Fibroblast of villous mesenchyme (primary cell): ENCODE measurements around the gene AFF4. TPM values are rescaled to one million over a fixed set of nuclear protein-coding genes. Genes with fewer than 3 reads are reported as not detected.

Experiments used
- DNase-seq: peaks from one replicate; pipeline ENCODE4 v3.0.0-alpha.2; 2010; ENCODE audit warnings: low read depth
- H3K4me3 ChIP-seq: 2 replicates; pipeline ENCODE4 v1.5.1; 2011; ENCODE audit warnings: low read depth, mild to moderate bottlenecking, low read length
- CTCF ChIP-seq: IDR thresholded peaks from 2 replicates; pipeline ENCODE4 v1.5.1; 2012; ENCODE audit warnings: low read depth, mild to moderate bottlenecking, low read length; ENCODE audit not compliant: insufficient read depth
- total RNA-seq: library from RNA; depleted of rRNA; stranded (reverse); fragments of >200 nt; gene quantifications from 2 replicates; pipeline ENCODE4 v1.2.3, GENCODE V29; 2012

Gene AFF4
- total RNA-seq, 1 donor = 95.0 TPM

DNA sequence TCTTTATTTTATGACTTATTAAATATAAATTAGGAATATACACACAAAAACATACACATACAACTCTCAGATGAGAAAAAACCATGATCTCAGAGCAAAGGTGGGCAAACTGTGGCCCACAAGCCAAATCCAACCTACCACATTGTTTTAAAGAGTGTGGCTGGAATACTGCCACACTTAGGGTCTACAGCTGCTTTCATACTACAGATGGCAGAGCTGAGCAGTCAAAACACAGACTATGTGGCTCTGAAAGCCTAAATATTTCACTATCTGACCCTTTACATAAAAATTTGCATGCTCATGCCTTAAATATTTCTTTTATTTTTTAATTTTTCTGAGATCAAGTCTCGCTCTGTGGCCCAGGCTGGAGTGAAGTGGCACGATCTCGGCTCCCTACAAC, 61.7 kb downstream of the AFF4 start:
- DNase-seq = no peak
- peak; percentile 4 for TF ChIP-seq CTCF

GRCh38 chr5:132901036-132901435, 62.4 kb downstream of the AFF4 start:
- DNase-seq = no peak
- TF ChIP-seq CTCF = no peak
- H3K4me3 ChIP-seq = no peak overlapping the region

More for the DNA sequence above, 61.7 kb downstream of the AFF4 start:
- no peak overlapping the region for H3K4me3 ChIP-seq

DNA sequence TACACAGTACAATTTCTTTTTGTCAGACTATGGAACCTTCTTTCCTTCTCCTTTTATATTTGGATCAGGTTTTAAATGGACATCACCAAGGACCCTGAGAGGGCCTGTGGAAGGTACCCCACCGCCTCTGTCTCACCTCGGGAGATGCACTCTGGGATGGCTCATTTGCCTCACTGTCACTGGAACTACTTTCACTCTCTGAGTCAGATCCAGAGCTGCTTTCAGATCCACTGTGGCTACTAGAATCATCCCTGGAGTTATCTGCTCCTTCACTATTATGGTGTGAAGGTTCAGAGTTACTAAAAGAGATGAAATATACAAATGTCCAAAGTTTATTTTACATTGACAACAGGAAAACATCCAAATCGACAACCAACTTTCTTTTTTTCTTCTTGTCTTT, 65.3 kb downstream of the AFF4 start:
- no peak for DNase-seq
- no peak for TF ChIP-seq CTCF
- no peak overlapping the region for H3K4me3 ChIP-seq

DNA sequence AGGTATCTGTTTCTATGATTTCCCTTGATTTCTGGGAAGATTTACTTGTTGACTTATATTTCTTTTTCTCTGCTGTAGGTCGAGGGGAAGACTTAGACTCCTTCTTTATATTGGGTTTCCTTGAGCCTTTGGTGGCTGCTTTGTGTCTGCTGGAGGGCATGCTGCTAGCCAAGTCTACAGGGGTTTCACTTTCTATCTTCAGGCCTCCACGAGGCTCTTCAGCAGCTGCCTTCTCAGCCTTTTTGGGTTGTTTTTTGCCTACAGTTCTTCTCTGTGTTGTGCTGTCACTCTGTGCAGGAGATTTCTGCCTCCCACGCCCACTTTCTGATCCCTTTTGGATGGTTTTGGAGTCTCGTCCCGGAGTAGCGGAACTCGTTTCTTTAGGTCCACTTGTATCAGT, 66.7 kb downstream of the AFF4 start:
- DNase-seq = no peak
- TF ChIP-seq CTCF = no peak

GRCh38 chr5:132895719-132896305, 67.6 kb downstream of the AFF4 start:
- no peak for TF ChIP-seq CTCF
- no peak overlapping the region for H3K4me3 ChIP-seq
- DNase-seq = no peak

More for the DNA sequence above, 66.7 kb downstream of the AFF4 start:
- H3K4me3 ChIP-seq = no peak overlapping the region

DNA sequence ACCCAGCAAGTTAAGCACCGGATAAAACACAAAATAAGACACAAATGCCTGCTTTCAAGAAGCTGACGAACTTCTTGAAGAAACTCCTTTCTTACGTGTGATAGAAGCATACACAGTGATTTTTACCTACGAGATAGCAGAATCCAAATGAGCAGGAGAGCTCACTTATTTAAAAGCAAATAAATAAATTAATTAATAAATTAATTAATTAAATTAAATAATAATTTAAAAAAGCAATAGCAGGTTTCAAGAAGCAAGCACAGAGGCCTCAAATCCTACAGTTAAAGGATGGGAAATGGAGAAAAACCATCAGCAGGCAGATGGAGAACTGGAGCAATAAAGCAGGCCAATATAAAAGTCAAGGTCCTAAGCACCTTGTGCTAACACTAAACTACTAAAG, 72.6 kb downstream of the AFF4 start:
- no peak for DNase-seq
- TF ChIP-seq CTCF = no peak
- no peak overlapping the region for H3K4me3 ChIP-seq

GRCh38 chr5:132889501-132889900, 73.9 kb downstream of the AFF4 start:
- no peak overlapping the region for H3K4me3 ChIP-seq
- TF ChIP-seq CTCF = no peak
- DNase-seq = no peak
